GM21526 (cell line): ENCODE results near the gene KIF19.

Experiments used
- ATAC-seq: cut with Tn5 transposase; IDR thresholded peaks from one replicate; pipeline ENCODE4 v1.9.1; 2021; ENCODE audit warnings: moderate library complexity; ENCODE audit not compliant: unreplicated experiment, low FRiP score

The KIF19 gene

DNA sequence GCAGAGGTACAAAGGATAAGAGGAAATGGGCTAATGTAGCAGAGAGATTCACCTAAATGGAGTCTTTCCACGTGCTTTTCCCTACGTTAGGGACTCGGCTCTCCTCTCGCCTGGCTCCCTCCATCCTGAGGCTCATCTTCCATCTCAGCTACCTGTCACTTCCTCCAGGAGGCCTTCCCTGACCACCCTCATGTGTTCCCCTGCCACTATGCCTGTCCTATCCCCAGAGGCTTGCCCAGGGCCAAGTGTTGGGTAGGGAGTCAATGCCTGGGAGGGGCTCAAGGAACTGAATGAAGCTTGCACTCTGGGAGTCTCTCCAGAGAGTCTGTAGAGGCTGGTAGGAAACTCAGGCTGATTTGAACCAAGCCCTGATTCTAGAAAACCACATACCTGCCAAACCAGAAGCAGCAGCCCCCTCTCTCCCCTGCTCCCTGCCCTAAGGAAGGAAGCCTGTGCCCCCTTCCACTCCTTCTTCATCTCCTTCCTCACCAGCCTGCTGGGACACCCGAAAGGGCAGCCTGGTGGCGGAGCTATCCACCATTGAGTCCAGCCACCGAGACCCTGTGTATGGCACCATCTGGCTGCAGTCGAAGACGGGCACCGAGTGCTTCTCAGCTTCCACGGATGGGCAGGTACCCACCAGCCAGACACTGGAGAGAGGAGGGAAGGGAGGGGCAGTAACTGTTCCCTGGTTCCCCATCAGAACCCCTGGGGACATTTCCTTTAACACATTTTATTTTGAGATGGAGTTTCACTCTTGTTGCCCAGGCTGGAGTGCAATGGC, 26.6 kb upstream of the KIF19 start:
- ATAC-seq = no peak

DNA sequence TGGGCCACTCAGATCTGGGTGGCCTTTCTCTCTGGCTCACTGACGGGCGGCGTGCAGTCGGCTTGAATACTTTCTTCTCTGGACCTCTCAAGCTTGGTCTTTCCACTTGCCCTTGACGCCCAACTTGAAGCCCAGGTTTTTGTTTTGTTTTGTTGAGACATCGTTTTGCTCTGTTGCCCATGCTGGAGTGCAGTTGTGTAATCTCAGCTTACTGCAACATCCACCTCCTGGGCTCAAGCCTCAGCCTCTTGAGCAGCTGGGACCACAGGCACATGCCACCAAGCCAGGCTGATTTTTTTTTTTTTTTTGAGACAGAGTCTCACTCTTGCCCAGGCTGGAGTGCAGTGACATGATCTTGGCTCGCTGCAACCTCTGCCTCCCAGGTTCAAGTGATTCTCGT, 22.7 kb upstream of the KIF19 start:
- no peak for ATAC-seq

DNA sequence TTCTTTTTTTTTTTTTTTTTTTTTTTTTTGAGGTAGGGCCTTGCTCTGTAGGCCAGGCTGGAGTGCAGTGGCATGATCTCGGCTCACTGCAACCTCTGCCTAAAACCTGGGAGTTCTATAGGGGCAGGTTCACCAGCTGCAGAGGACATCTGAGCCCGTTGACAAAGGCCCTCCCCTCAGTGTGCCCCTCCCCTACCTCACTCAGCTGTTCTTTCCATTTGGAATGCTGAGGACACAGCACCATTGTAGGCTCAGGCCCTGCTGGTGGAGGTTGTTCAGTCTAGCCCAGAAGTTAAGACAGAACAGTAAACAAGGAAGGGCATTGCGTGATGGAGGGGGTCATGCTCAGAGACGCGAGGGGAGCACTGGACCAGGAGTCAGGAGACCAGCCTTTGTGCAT, 21.8 kb upstream of the KIF19 start:
- ATAC-seq = no peak

GRCh38 chr17:74305865-74306654, 20.0 kb upstream of the KIF19 start:
- ATAC-seq = no peak

DNA sequence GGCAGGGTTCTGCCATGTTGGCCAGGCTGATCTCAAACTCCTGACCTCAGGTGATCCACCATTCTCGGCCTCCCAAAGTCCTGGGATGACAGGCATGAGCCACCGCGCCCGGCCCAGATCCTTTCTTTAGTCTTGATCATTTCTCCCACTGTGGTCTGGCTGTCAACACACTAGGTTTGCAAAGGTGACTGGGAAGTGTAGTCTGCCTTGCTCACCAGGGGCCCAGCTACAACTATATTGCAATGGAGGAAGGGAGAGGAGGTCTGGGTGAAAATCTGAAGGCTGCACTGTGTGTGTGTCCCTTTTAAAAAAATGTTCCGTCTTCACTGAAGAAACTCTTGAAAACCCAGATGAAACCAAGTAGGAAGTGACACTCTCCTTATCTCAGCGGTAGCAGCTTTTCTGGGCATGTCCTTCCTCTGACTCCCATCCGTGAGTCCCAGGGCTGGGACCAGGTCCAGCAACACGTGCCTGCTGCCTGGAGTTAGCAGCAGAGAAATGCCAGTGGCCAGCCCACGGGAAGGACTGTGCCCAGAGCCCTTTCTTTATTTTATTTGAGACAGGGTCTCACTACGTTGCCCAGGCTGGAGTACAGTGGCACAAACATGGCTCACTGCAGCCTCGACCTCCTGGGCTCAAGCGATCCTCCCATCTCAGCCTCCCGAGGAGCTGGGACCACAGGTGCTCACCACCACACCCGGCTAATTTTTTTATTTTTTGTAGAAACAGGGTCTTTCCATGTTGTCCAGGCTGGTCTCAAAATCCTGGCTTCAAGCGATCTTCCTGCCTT, 17.8 kb upstream of the KIF19 start:
- no peak for ATAC-seq

GRCh38 chr17:74309902-74310301, 16.1 kb upstream of the KIF19 start:
- ATAC-seq = no peak

GRCh38 chr17:74314877-74315276, 11.1 kb upstream of the KIF19 start:
- no peak for ATAC-seq

- no peak for ATAC-seq
These were observed 9.8 kb upstream of the KIF19 start for GRCh38 chr17:74316220-74316619.

DNA sequence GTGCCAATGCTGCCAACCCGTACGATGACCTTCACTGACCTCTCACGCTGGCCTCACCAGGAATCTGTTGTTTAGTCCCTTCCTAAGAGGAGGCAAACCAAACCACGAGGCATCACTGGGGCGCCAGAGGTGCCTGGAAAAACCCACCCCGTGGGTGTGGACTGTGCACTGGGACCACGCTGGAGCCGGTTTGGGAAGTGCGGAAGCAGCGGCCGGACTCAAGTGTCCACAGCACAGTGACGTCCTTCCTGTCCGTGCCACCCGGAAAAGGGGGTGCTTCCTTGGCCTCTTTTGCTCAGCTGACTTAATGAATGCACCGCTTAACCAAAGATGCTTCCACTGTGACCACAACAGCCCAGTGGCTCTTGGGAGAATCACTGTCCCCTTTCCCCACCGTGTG, 9.0 kb upstream of the KIF19 start:
- no peak for ATAC-seq

DNA sequence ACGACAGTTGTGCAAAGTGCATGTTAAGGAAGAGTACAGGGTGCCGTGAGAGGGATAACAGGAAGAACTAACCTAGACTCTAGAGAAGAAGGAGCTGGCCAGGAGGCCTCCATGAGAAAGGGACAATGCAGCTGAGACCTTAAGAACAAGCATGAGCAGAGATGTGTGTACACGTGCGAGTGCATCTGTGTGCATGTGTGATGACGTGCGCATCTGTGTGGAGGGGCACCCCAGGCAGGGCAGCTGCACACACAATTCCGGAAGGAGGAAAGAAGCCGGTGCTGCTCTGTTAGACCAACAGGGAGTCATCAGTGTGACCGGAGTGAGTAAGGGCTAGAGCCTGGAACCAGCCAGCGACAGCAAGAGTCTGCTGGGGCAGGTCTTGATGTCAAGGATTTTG, 7.6 kb upstream of the KIF19 start:
- no peak for ATAC-seq

DNA sequence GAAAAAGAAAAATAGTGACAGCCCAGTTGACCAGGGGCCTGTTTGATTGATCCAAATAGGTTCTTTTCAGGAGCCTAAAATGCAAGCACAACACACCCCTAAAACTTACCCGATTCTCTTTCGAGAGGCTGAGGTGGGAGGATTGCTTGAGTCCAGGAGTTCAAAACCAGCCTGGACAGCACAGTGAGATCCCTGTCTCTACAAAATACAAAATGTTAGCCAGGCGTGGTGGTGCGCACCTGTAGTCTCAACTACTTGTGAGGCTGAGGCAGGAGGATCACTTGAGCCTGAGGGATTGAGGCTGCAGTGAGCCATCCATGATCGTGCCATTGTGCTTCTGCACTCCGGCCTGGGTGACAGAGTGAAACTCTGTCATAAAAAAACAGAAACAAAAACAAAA, 1.5 kb upstream of the KIF19 start:
- no peak for ATAC-seq

DNA sequence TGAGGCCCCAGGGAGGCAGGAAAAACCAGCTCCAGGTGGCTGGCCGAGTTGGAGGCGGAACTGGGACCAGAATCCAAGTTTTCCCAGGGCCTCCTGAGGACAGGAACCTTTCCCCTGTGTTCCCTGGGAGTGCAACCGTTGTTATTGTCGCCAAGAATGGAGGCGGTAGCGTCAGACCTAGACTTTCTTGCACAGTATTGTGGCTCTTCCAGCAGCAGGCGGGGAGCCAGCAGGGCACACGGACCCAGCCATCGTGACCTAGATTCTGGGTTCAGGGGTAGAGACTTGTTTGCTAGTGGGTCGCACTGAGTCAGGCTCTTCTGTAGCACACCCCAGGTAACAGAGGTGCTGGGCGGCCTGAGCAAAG, 667 bp upstream of the KIF19 start:
- no peak for ATAC-seq

- no peak for ATAC-seq
These were observed 480 bp downstream of the KIF19 start for GRCh38 chr17:74326506-74326905.

GRCh38 chr17:74328487-74328886, 2.5 kb downstream of the KIF19 start:
- ATAC-seq = no peak

DNA sequence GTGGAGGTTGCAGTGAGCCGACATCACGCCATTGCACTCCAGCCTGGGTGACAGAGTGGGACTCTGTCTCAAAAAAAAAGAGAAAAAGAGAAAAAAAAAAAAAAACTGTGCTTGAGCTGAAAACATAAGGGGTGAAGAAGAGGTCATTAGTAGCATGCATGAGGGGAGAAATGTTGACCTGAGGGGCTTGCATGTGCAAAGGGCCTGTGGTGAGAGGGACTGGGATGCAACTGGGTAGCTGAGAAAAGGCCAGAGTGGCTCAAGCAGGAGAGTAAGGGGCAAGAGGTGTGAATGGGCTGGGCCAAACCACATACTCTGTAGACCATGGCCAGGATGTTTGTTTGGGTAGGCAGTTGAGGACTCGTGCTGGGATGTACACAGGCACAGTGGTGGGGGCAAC, 3.4 kb downstream of the KIF19 start:
- ATAC-seq = no peak

DNA sequence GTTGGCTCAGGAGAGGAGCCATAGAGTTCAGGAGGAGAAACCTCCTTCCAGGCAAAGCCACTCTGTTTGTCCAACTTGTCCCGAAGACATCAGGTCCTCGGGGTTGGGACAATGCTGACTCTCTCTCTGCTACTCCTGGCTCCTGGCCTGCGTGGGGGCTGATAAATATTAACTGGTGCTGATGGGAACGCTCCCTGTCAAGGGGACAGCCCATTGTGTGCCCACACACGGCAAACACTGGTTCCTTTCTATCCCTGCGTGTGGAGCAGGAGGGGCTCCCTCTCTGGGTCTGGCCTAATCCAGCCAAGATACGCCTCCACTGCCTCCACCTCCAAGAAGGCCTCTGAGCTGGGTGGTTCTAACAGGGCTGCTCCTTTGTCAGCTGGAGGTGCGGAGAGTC, 4.4 kb downstream of the KIF19 start:
- ATAC-seq = no peak

DNA sequence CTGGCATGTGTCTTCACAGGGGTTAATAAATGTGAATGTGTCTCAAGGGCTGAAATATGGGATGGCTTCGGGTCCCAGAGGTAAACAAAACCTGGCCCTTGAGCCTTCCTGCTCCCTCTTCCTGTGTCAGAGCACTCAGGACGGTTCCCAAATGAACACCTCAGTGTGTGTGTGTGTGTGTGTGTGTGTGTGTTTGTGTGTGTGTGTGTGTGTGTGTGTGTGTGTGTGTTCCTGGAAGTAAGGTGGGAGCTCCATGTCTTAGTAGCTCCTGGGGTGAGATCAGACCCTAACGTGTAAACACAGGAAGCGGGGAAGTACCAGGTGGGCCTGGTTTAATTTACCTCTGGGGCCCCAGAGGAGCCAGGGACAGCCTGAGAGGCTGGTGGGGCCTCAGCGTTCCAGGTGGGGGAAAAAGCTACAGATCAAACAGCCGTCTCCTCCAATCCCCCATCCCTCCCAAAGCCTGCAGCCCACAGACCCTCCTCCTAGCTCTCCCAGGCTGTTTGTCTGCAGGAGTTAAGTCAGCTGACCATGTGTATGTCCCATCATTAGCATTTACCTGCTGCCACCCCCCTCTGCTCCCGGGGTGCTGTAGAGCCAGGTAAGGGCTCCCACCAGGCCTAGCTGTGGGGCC, 6.1 kb downstream of the KIF19 start:
- ATAC-seq = no peak

DNA sequence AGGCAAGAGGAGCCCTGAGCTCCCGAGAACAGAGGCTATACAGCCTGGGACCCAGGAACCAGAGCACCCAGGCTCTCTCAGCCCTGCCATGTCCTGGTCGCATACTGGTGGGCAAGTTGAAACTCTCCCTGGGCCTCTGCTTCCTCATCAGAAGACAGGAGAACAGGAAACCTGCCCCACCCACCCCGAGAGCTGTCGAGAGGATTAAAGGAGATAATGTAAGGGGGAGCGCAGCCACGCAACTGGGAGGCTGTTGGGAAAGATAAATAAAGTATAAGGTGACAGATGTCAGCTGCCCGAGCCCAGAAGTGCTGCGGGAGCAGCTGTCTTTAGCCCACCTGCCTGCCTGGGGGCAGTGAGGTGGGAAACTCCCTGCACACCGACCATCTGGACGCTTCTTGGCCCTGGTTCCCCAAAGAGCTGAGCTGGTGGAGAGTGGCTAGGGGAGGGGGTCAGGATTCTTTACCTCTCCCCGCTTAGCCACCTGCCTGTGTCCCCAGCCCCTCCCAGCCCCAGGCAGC, 6.8 kb downstream of the KIF19 start:
- no peak for ATAC-seq

- no peak for ATAC-seq
These were observed 8.5 kb downstream of the KIF19 start for GRCh38 chr17:74334393-74335039.

- no peak for ATAC-seq
These were observed 9.6 kb downstream of the KIF19 start for GRCh38 chr17:74335529-74336062.
